KOPT-K1 (cell line): ENCODE results near the gene ACOT12.
A peak's percentile ranks its signal among the peaks of the same experiment; 100 is the strongest.
"Not testable (repeated sequence)": the region's sequence is repeated elsewhere in the genome, so short reads cannot be mapped to it uniquely, and the experiment has no call there.

Source experiments
- H3K27ac ChIP-seq: fragments of 200-600 bp; sonication (generic); 2 replicates; pipeline ENCODE4 v1.5.1; 2016; ENCODE audit warnings: antibody characterized with exemption, mild to moderate bottlenecking, low read depth, low read length; ENCODE audit not compliant: poor library complexity, severe bottlenecking
- H3K36me3 ChIP-seq: fragments of 200-600 bp; sonication (generic); 2 replicates; pipeline ENCODE4 v1.5.1; 2017; ENCODE audit warnings: antibody characterized with exemption, mild to moderate bottlenecking, low read length, moderate library complexity; ENCODE audit not compliant: insufficient read depth
- H3K9me3 ChIP-seq: fragments of 200-600 bp; sonication (generic); 2 replicates; pipeline ENCODE4 v1.5.1; 2017; ENCODE audit warnings: antibody characterized with exemption, low read length, mild to moderate bottlenecking; ENCODE audit not compliant: insufficient read depth, poor library complexity, severe bottlenecking

The ACOT12 gene

DNA sequence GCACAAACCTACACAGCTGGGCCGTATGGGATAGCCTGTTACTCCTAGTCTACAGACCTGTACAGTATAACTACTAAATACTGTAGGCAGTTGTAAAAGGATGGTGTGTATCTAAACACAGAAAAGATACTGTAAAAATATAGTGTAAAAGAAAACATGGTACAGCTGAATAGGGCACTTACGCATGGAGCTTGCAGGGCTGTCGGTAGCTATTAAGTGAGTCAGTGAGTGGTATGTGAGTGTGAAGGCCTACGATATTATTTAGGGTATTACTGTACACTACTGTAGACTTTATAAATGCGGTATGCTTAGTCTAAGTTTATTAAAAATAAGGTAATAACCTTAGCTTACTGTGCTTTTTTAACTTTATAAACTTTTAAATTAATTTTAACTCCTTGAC lies 91.3 kb downstream of the ACOT12 start:
- Histone ChIP-seq H3K9me3 (no peaks in the 10 kb centered on the region), H3K27ac (peak overlapping the region; percentile 85), H3K36me3 (peaks cover 15% of the 10 kb centered on the region)

- Histone ChIP-seq H3K9me3 (no peaks in the 10 kb centered on the region), H3K36me3 (peaks cover 15% of the 10 kb centered on the region), H3K27ac (peak within 1 kb of the TSS; percentile 85)
Observed at GRCh38 chr5:81301271-81302015, 92.5 kb downstream of the ACOT12 start, which contains the start of gene ZCCHC9. Gene ZCCHC9, plus strand, starts transcription at chr5:81301587. Its CDS starts 3,171 bp downstream, at chr5:81304758.

DNA sequence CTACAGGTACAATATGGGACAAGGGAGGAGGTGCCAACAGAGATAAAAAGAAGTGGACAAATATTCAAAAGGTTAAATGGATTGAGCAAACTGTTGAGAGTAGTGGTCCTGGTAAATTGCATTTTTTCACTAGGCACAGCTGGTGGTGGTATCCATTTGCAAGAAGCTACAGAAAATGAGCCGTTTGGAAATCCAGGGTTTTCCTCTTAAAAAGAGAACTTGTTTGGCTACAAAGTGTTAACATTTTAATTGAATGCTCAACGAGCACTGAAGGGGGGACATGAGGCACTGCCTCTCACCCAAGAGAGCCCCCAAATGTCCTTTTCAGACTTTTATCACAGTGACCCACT lies 93.0 kb downstream of the ACOT12 start:
- no peaks in the 10 kb centered on the region for H3K9me3 ChIP-seq

GRCh38 chr5:81297531-81297930 lies 96.4 kb downstream of the ACOT12 start:
- peaks cover 25% of the 10 kb centered on the region for H3K9me3 ChIP-seq
- no peak overlapping the region for H3K27ac ChIP-seq
- H3K36me3 ChIP-seq = 0 out of 2 replicates have a peak, but pooled peaks cover 5% of the 10 kb centered on the region

More for the DNA sequence above, 93.0 kb downstream of the ACOT12 start:
- H3K27ac ChIP-seq = peak overlapping the region; percentile 85
- H3K36me3 ChIP-seq = peaks cover 15% of the 10 kb centered on the region

DNA sequence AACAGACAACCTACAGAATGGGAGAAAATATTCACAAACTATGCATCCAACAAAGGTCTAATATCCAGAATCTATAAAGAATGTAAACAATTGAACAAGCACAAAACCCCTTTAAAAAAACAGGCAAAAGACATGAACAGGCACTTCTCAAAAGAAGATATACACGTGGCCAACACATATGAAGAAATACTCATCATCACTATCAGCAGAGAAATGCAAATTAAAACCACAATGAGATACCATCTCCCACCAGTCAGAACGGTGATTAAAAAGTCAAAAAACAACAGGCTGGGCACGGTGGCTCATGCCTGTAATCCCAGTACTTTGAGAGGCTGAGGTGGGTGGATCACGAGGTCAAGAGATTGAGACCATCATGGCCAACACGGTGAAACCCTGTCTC lies 99.9 kb downstream of the ACOT12 start:
- H3K9me3 ChIP-seq = peaks cover 44% of the 10 kb centered on the region
- H3K36me3 ChIP-seq = 0 out of 2 replicates have a peak, but pooled peaks cover 12% of the 10 kb centered on the region
- H3K27ac ChIP-seq = not testable (repeated sequence)

GRCh38 chr5:81292130-81292529 lies 101.8 kb downstream of the ACOT12 start:
- Histone ChIP-seq H3K27ac (no peak overlapping the region), H3K9me3 (peaks cover 44% of the 10 kb centered on the region), H3K36me3 (0 out of 2 replicates have a peak, but pooled peaks cover 12% of the 10 kb centered on the region)

DNA sequence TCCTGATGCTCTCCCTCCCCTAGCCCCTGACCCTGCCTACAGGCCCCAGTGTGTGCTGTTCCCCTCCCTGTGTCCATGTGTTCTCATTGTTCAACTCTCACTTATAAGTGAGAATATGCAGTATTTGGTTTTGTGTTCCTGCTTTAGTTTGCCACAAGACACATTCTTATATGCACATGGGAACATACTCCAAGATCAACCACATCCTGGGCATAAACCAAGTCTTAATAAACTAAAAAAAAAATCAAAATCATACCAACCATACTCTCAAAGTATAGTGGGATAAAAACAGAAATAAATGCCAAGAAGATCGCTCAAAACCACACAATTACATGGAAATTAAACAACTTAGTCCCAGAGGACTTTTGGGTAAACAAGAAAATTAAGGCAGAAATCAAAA lies 103.8 kb downstream of the ACOT12 start:
- peaks cover 44% of the 10 kb centered on the region for H3K9me3 ChIP-seq
- H3K36me3 ChIP-seq = 0 out of 2 replicates have a peak, but pooled peaks cover 12% of the 10 kb centered on the region
- H3K27ac ChIP-seq = no peak overlapping the region

DNA sequence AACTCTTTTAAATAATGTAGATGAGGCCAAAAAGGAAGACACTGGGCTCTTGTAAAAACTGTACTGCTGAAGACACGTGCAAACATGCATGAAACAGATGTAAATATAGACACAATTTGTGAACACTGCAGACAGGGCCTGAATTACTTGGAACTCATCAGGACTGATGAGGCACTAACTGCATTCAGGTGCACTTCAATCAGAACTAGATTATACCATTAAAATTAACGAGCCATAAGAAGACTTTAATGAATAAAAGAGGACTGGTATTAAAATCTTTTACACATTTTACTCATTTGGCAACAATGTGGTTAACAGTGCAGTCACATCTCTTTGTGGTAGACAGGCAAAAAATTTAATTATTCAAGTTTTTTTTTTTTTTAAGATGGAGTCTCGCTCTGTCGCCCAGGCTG lies 105.9 kb downstream of the ACOT12 start:
- no peak overlapping the region for H3K27ac ChIP-seq
- H3K36me3 ChIP-seq = 0 out of 2 replicates have a peak, but pooled peaks cover 6% of the 10 kb centered on the region
- peaks cover 24% of the 10 kb centered on the region for H3K9me3 ChIP-seq

GRCh38 chr5:81286059-81286617 lies 107.8 kb downstream of the ACOT12 start:
- H3K36me3 ChIP-seq = no peaks in the 10 kb centered on the region
- H3K27ac ChIP-seq = no peak overlapping the region
- H3K9me3 ChIP-seq = peaks cover 5% of the 10 kb centered on the region

DNA sequence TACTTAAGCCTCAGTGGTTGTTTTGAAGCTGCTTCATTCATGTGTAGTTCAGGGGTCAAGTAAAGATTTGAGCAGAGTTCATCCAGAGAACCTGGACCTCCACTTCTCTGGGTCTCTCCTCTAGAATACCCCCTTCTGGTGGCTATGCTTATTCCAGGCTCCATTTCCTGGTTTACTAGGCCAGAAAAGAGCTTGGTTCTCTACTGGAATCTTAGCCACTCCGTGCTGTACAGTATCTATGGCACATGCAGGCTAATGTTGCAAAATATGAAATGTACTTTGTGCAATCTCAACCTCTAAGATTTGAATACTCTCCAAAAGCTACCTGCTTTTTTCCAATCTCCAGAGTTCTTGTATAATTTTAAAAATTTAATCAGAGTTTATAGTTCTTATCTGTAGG lies 110.0 kb downstream of the ACOT12 start:
- Histone ChIP-seq H3K27ac (no peak overlapping the region), H3K9me3 (no peaks in the 10 kb centered on the region), H3K36me3 (no peaks in the 10 kb centered on the region)
